NOMO-1 treated with dmso at 0.1 percent for 144 hours (cell line): Measurements from ENCODE around the gene KLF18.
"Not testable (repeated sequence)": the region's sequence is repeated elsewhere in the genome, so short reads cannot be mapped to it uniquely, and the experiment has no call there.

ENCODE experiments used
- DNase-seq: peaks from one replicate; lab custom pipeline; 2025; ENCODE audit not compliant: unreplicated experiment; lab: John Stamatoyannopoulos, UW

Gene KLF18

GRCh38 chr1:44141531-44141930 is at the start of gene KLF18:
Gene KLF18 (minus strand): TSS chr1:44141631. CDS start chr1:44141631, 0 bp downstream.
- no peak for DNase-seq

GRCh38 chr1:44174630-44175029 is 33.2 kb upstream of the KLF18 start:
- DNase-seq: no peak

GRCh38 chr1:44170281-44170823 is 28.9 kb upstream of the KLF18 start:
- no peak for DNase-seq

GRCh38 chr1:44168520-44169098 is 27.2 kb upstream of the KLF18 start:
- no peak for DNase-seq

GRCh38 chr1:44161546-44161945 is 20.1 kb upstream of the KLF18 start:
- no peak for DNase-seq

GRCh38 chr1:44158871-44159270 is 17.4 kb upstream of the KLF18 start:
- no peak for DNase-seq

- no peak for DNase-seq
Observed at GRCh38 chr1:44157903-44158302, 16.5 kb upstream of the KLF18 start.

GRCh38 chr1:44154049-44154448 is 12.6 kb upstream of the KLF18 start:
- DNase-seq: no peak

GRCh38 chr1:44152692-44153091 is 11.3 kb upstream of the KLF18 start:
- DNase-seq: no peak

GRCh38 chr1:44151808-44152207 is 10.4 kb upstream of the KLF18 start:
- no peak for DNase-seq

GRCh38 chr1:44151332-44151731 is 9.9 kb upstream of the KLF18 start:
- DNase-seq: no peak

GRCh38 chr1:44147582-44147981 is 6.2 kb upstream of the KLF18 start:
- DNase-seq: no peak

- DNase-seq: no peak
Observed at GRCh38 chr1:44146536-44147361, 5.3 kb upstream of the KLF18 start.

GRCh38 chr1:44144962-44145756 is 3.7 kb upstream of the KLF18 start:
- DNase-seq: no peak

- DNase-seq: not testable (repeated sequence)
Observed at GRCh38 chr1:44139565-44139964, 1.9 kb downstream of the KLF18 start.

GRCh38 chr1:44138239-44138638 is 3.2 kb downstream of the KLF18 start:
- no peak for DNase-seq

- no peak for DNase-seq
Observed at GRCh38 chr1:44135886-44136285, 5.5 kb downstream of the KLF18 start.

GRCh38 chr1:44134071-44134920 is 7.1 kb downstream of the KLF18 start:
- no peak for DNase-seq

GRCh38 chr1:44131411-44131810 is 10.0 kb downstream of the KLF18 start:
- no peak for DNase-seq

GRCh38 chr1:44129616-44130500 is 11.6 kb downstream of the KLF18 start:
- DNase-seq: no peak
